Measurements from ENCODE around the gene NUB1. TPM values are rescaled to one million over a fixed set of nuclear protein-coding genes. Genes with fewer than 3 reads are reported as not detected.

Gene NUB1
- total RNA-seq, 1 experiment from 2014 or later, result 48.5 TPM

DNA sequence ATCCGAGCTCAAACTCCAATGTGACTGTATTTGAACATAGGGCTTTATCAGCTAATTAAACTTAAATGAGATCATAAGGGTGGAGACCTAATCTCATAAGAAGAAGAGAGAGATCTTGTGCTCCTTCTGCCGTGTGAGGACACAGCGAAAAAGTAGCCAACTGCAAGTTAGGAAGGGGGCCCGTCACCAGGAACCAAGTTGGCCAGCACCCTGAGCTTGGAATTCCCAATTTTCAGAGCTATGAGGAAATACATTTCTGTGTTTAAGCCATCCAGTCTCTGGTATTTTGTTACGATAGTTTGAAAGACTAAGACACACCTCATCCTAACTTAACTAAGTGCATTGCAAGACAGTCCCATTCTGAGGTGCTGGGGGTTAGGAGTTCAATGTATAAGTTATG lies 82.3 kb downstream of the NUB1 start:
- Histone ChIP-seq H2BK12ac (ENCODE audit: insufficient read length, low read depth, low read length) (no peak overlapping the region), H4K5ac (ENCODE audit: insufficient read length, low read depth, low read length) (no peak overlapping the region), H3K79me1 (ENCODE audit: insufficient read depth, low read depth, low read length, poor library complexity, severe bottlenecking) (no peaks in the 10 kb centered on the region), H3K27ac (ENCODE audit: insufficient read length, low read depth, low read length) (no peak overlapping the region), H3K9ac (ENCODE audit: extremely low read depth, insufficient read length, low read length) (no peak overlapping the region), H2BK120ac (ENCODE audit: low read depth, low read length, poor library complexity, severe bottlenecking) (no peak overlapping the region), H2AK5ac (ENCODE audit: insufficient read length, low read length) (no peak overlapping the region), H2BK5ac (ENCODE audit: insufficient read length, low read length) (no peak overlapping the region), H3K14ac (ENCODE audit: insufficient read depth, low read length) (no peak overlapping the region), H3K4ac (ENCODE audit: low read depth, low read length) (no peak overlapping the region), H3T11ph (ENCODE audit: low read length) (no peak overlapping the region), H3K4me1 (ENCODE audit: insufficient read depth, low read length) (no peaks in the 10 kb centered on the region; the same call in 1 of the 2 replicates), H2BK15ac (ENCODE audit: low read depth, low read length) (no peak overlapping the region), H3K56ac (ENCODE audit: insufficient read length, low read depth, low read length) (no peak overlapping the region), H3K27me3 (ENCODE audit: insufficient read depth, low read length) (no peaks in the 10 kb centered on the region), H3K23ac (ENCODE audit: insufficient read length, low read depth, low read length) (no peak overlapping the region), H4K91ac (ENCODE audit: insufficient read length, low read depth, low read length) (no peak overlapping the region), H4K8ac (replicated peaks; ENCODE audit: insufficient read length, low read depth, low read length) (no peak overlapping the region), H3K9me3 (ENCODE audit: control insufficient read depth, low read depth, low read length) (no peaks in the 10 kb centered on the region), H3K4me2 (ENCODE audit: insufficient read depth, insufficient read length, low read length) (no peak overlapping the region), H3K23me2 (ENCODE audit: insufficient read length, low read depth, low read length, poor library complexity, severe bottlenecking) (no peaks in the 10 kb centered on the region), H3K18ac (ENCODE audit: insufficient read length, low read depth, low read length) (no peak overlapping the region), H3K79me2 (ENCODE audit: insufficient read depth, low read length) (no peaks in the 10 kb centered on the region), H2AFZ (ENCODE audit: low read length) (no peak overlapping the region), H2BK20ac (ENCODE audit: low read depth, low read length, poor library complexity, severe bottlenecking) (no peak overlapping the region), H4K20me1 (ENCODE audit: control insufficient read depth, insufficient read depth, insufficient read length) (no peaks in the 10 kb centered on the region)
- Mint-ChIP-seq H3K27ac (no peak overlapping the region), H3K4me1 (peaks cover 17 to 24% of the 10 kb centered on the region in 2 experiments), H3K9me3 (peaks cover 7 to 25% of the 10 kb centered on the region in 2 experiments; a peak in 4 of 5 replicates), H3K4me3 (no peak overlapping the region), H3K36me3 (ENCODE audit: insufficient read depth in 1 of 3, low read depth in 3 of 3) (peaks cover 0 to 11% (median 0%) of the 10 kb centered on the region in 3 experiments; a peak in 2 of 7 replicates), H3K27me3 (ENCODE audit: low read depth) (peaks cover 55% of the 10 kb centered on the region)
- no CpG with 5 or more reads among the region's 5 CpGs for WGBS (ENCODE audit: extremely low coverage, insufficient read length, low lambda C conversion rate)
- TF ChIP-seq, protein P1, sequence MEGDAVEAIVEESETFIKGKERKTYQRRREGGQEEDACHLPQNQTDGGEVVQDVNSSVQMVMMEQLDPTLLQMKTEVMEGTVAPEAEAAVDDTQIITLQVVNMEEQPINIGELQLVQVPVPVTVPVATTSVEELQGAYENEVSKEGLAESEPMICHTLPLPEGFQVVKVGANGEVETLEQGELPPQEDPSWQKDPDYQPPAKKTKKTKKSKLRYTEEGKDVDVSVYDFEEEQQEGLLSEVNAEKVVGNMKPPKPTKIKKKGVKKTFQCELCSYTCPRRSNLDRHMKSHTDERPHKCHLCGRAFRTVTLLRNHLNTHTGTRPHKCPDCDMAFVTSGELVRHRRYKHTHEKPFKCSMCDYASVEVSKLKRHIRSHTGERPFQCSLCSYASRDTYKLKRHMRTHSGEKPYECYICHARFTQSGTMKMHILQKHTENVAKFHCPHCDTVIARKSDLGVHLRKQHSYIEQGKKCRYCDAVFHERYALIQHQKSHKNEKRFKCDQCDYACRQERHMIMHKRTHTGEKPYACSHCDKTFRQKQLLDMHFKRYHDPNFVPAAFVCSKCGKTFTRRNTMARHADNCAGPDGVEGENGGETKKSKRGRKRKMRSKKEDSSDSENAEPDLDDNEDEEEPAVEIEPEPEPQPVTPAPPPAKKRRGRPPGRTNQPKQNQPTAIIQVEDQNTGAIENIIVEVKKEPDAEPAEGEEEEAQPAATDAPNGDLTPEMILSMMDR (conservative IDR thresholded peaks at IDR 0.05), result no peak
- no peak for DNase-seq
